ENCODE measurements around the gene BET1. TPM values are rescaled to one million over a fixed set of nuclear protein-coding genes. Genes with fewer than 3 reads are reported as not detected.

BET1 gene
- total RNA-seq, 4 donors from 2014 or later = 26.1 to 44.6 (median 30.2) TPM

- Histone ChIP-seq H3K36me3 (no peaks in the 10 kb centered on the region), H3K27ac (no peak overlapping the region), H3K27me3 (no peaks in the 10 kb centered on the region), H3K4me1 (peaks cover 0 to 4% (median 0%) of the 10 kb centered on the region in 4 donors), H3K9me3 (no peaks in the 10 kb centered on the region), H3K4me3 (no peak overlapping the region)
- no peak for TF ChIP-seq CTCF (IDR thresholded peaks at IDR 0.05)
- TF ChIP-seq POLR2A (IDR thresholded peaks at IDR 0.05) = no peak
- no peak for DNase-seq
Observed at GRCh38 chr7:94048755-94049154, 44.6 kb upstream of the BET1 start.

GRCh38 chr7:94047956-94048355 lies 43.8 kb upstream of the BET1 start:
- H3K36me3 ChIP-seq = no peaks in the 10 kb centered on the region
- TF ChIP-seq POLR2A (IDR thresholded peaks at IDR 0.05) = no peak
- no peak for TF ChIP-seq CTCF (IDR thresholded peaks at IDR 0.05)
- H3K27me3 ChIP-seq = no peaks in the 10 kb centered on the region
- DNase-seq = no peak
- no peaks in the 10 kb centered on the region for H3K9me3 ChIP-seq
- no peak overlapping the region for H3K4me3 ChIP-seq
- H3K27ac ChIP-seq = no peak overlapping the region
- no peaks in the 10 kb centered on the region for H3K4me1 ChIP-seq

GRCh38 chr7:94045581-94045980 lies 41.4 kb upstream of the BET1 start:
- Histone ChIP-seq H3K9me3 (no peaks in the 10 kb centered on the region), H3K4me3 (no peak overlapping the region), H3K4me1 (no peaks in the 10 kb centered on the region), H3K27ac (no peak overlapping the region), H3K36me3 (no peaks in the 10 kb centered on the region), H3K27me3 (no peaks in the 10 kb centered on the region)
- TF ChIP-seq CTCF (IDR thresholded peaks at IDR 0.05) = no peak
- TF ChIP-seq POLR2A (IDR thresholded peaks at IDR 0.05) = no peak
- DNase-seq = no peak

GRCh38 chr7:94044806-94045205 lies 40.7 kb upstream of the BET1 start:
- H3K27me3 ChIP-seq = no peaks in the 10 kb centered on the region
- no peak overlapping the region for H3K4me3 ChIP-seq
- no peak overlapping the region for H3K27ac ChIP-seq
- H3K4me1 ChIP-seq = no peaks in the 10 kb centered on the region
- DNase-seq = no peak
- no peaks in the 10 kb centered on the region for H3K36me3 ChIP-seq
- TF ChIP-seq POLR2A (IDR thresholded peaks at IDR 0.05) (no peak), CTCF (IDR thresholded peaks at IDR 0.05) (no peak)
- no peaks in the 10 kb centered on the region for H3K9me3 ChIP-seq

- H3K27me3 ChIP-seq = no peaks in the 10 kb centered on the region
- no peak for DNase-seq
- H3K4me3 ChIP-seq = no peak overlapping the region
- H3K27ac ChIP-seq = no peak overlapping the region
- TF ChIP-seq POLR2A (IDR thresholded peaks at IDR 0.05) = no peak
- TF ChIP-seq CTCF (IDR thresholded peaks at IDR 0.05) = no peak
- H3K9me3 ChIP-seq = no peaks in the 10 kb centered on the region
- H3K36me3 ChIP-seq = no peaks in the 10 kb centered on the region
- no peaks in the 10 kb centered on the region for H3K4me1 ChIP-seq
Observed at GRCh38 chr7:94043299-94043698, 39.1 kb upstream of the BET1 start.

- no peaks in the 10 kb centered on the region for H3K4me1 ChIP-seq
- H3K27ac ChIP-seq = no peak overlapping the region
- no peak overlapping the region for H3K4me3 ChIP-seq
- no peaks in the 10 kb centered on the region for H3K9me3 ChIP-seq
- H3K36me3 ChIP-seq = no peaks in the 10 kb centered on the region
- TF ChIP-seq CTCF (IDR thresholded peaks at IDR 0.05) = peak in 1 of 6 experiments; percentile 3
- no peak for TF ChIP-seq POLR2A (IDR thresholded peaks at IDR 0.05)
- no peaks in the 10 kb centered on the region for H3K27me3 ChIP-seq
- DNase-seq = no peak
Observed at GRCh38 chr7:94042381-94042780, 38.2 kb upstream of the BET1 start.
